ENCODE measurements around the gene SCARB1.

Gene SCARB1

DNA sequence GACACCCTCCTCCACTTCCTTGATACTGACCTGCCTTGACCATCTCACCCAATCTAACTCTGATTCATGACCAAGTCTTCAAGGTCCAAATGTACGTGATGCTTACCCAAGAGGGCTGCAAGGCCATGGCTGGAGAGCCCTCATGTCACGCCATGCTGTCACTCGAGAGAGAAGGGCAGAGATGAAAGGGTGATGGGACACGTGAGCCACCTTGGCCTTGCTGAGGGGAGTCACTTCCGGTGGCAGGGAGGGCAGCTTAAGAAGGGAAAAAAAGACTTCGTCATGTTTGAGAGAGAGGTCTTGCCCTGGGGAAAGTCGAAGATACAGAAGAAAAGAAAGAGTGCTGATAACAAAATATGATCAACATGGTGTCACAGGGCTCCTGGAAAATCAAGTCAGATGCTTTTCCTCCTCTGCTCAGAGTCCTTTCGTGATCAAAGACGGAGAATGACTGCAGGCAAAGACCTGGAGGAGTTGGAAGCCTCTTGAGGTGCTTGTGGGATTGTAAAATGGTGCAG lies 3.3 kb upstream of the SCARB1 start:
- TF ChIP-seq, protein P1, sequence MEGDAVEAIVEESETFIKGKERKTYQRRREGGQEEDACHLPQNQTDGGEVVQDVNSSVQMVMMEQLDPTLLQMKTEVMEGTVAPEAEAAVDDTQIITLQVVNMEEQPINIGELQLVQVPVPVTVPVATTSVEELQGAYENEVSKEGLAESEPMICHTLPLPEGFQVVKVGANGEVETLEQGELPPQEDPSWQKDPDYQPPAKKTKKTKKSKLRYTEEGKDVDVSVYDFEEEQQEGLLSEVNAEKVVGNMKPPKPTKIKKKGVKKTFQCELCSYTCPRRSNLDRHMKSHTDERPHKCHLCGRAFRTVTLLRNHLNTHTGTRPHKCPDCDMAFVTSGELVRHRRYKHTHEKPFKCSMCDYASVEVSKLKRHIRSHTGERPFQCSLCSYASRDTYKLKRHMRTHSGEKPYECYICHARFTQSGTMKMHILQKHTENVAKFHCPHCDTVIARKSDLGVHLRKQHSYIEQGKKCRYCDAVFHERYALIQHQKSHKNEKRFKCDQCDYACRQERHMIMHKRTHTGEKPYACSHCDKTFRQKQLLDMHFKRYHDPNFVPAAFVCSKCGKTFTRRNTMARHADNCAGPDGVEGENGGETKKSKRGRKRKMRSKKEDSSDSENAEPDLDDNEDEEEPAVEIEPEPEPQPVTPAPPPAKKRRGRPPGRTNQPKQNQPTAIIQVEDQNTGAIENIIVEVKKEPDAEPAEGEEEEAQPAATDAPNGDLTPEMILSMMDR (IDR thresholded peaks at IDR 0.05; ENCODE audit: control insufficient read depth, insufficient read depth, low read depth, low read length, missing control alignments) = no peak
- DNase-seq (ENCODE audit: low read depth) = no peak
- no peak overlapping the region for H3K4me3 ChIP-seq (ENCODE audit: control insufficient read depth, low read depth, low read length)

DNA sequence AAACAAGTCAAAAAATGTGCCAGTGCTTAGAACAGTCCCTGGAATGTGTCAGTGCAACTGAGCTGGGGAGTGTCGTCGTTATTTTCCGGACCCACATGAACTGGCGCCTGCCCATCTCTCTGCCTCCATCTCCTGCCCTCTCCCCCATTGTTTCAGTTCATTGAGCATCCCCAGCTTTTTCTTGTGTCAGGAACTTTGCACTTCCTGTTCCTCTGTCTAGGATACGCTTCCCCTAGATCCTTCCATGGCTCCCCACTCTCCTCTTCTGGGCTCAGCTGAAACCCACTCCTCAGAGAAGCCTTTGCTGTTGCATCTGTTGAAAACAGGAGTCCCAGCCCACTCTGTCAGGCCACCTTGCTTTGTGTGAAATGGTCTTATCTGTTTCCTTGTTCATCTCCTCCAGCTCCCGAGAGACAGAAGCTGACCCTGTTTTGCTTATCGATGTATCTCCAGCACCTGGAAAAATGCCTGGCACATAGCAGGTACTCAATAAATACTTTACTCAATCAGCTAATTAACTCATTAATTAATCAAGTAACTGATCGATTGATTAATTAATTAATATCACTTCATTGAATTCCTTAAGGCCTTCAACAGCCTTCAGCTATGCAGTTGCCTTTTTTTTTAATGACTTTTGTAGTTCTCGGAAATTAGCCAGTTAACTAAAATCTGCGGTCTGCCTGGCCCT lies 2.7 kb upstream of the SCARB1 start:
- TF ChIP-seq, protein P1 (IDR thresholded peaks at IDR 0.05; ENCODE audit: control insufficient read depth, insufficient read depth, low read depth, low read length, missing control alignments) = no peak
- H3K4me3 ChIP-seq (ENCODE audit: control insufficient read depth, low read depth, low read length) = no peak overlapping the region
- no peak for DNase-seq (ENCODE audit: low read depth)

DNA sequence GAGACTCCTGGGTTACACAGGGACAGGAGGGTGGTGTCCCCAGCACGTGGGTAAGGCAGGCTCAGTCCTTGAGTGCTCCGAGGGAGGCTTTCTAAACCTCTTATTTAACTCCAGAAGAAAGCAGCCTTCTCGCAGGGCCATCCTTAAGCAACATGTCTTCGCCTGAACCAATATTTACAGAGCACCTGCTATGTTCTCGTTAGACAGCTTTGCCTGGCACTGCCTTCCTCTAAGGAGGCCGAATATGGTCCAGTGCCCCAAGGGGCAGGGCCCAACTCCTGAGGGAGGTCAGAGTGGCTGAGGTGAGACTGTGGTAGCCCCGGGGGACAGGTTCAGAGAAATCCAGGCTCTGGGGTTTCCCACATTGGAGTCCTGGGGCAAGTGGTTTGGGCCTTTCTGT lies 2.1 kb upstream of the SCARB1 start:
- no peak overlapping the region for H3K4me3 ChIP-seq (ENCODE audit: control insufficient read depth, low read depth, low read length)
- TF ChIP-seq, protein P1 (IDR thresholded peaks at IDR 0.05; ENCODE audit: control insufficient read depth, insufficient read depth, low read depth, low read length, missing control alignments) = no peak
- no peak for DNase-seq (ENCODE audit: low read depth)

DNA sequence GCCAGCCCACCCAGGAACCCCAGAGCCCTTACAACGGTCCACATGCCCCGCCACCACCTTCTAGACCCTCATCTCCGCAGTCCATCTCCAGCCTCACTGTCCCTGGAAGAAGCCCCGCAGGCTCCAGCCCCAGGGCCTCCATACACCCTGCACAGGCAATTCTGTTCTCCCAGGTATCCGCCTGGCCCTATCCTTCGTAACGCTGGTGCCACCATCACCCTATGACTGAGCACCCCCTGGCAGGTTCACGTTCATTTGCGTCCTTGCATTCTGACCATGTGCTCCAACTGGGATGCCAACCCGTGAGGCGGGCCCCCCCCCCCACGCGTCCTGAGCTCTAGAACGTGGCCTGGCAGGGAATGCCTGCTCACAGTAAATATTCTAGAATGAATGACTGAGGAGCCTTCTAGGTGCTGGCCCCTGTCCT lies 675 bp upstream of the SCARB1 start:
- H3K4me3 ChIP-seq (ENCODE audit: control insufficient read depth, low read depth, low read length) = peak overlapping the region; percentile 53
- DNase-seq (ENCODE audit: low read depth) = no peak
- TF ChIP-seq, protein P1 (IDR thresholded peaks at IDR 0.05; ENCODE audit: control insufficient read depth, insufficient read depth, low read depth, low read length, missing control alignments) = no peak

DNA sequence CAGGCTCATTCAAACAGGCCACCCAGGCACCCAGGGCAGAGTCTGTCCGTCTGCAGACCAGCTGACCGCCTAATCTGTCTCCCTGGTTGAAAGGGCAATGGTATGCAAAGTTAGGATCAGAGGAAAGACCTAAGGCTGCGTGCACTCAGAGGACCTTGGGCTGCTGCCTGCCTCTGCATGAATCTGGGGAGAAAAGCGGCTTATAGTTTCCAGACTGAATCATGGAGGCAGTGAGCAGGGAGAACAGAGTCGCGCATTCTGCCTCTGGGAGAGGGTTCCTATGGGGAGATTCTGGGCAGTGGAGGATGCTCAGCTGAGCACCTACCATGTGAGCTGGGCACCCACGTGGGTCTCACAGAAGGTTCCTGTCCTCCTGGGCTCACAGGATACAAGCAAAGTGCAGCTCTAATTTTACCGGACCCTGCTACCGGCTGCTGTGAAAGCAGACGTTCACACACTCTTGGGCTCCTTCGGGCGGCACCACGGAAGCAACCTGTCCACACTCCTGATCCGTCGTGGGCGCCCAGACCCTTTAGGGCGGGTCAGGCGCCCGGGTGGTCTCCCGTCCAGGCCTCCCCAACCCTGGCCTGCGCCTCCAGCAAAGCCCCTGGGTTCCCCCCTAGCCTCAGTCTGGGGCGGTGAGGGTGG lies 772 bp downstream of the SCARB1 start:
- no peak for DNase-seq (ENCODE audit: low read depth)
- H3K4me3 ChIP-seq (ENCODE audit: control insufficient read depth, low read depth, low read length) = peak overlapping the region; percentile 53
- TF ChIP-seq, protein P1 (IDR thresholded peaks at IDR 0.05; ENCODE audit: control insufficient read depth, insufficient read depth, low read depth, low read length, missing control alignments) = no peak

DNA sequence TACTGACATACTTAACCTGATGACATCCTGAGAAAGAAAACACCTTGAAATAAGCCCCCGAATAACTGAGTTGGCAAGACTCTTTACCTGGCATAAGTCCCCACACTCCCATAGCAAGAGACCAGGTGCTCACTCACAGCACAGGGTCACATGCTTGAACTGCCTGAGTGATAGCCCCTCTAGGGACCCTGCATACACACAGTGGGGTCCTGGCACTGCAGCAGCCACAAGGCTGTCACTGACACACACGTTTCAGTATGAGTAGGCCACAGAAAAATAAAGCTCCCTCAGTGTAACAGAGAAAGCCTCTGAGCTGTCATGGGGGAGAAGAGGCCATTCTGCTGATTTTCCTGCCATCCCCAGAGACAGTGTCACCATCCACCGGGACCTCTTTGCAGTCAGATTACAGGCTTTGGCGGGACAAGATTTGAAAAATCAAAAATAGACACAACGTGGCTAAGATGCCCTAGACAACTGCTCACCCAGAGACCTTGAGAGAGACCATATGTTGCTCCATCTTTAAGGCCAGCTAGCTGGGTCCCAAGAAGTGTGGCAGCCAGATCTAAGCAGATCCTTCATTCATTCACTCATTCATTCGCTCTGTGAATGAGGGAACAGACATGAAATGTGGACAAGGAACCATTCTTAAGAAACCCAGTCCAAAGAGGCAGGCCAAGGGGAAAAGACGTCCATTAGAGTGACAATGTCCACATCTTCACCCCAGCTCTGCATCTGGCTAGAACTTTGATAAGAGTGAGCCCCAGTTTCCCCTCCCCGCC lies 1.6 kb downstream of the SCARB1 start:
- TF ChIP-seq, protein P1 (IDR thresholded peaks at IDR 0.05; ENCODE audit: control insufficient read depth, insufficient read depth, low read depth, low read length, missing control alignments) = no peak
- DNase-seq (ENCODE audit: low read depth) = no peak
- no peak overlapping the region for H3K4me3 ChIP-seq (ENCODE audit: control insufficient read depth, low read depth, low read length)
